K562 (cell line): ENCODE measurements around the gene CCDC34. TPM values are rescaled to one million over a fixed set of nuclear protein-coding genes. Genes with fewer than 3 reads are reported as not detected.

Source experiments
- ATAC-seq: fragments of 200-7000 bp; cut with Tn5 transposase; 3 replicates; pipeline ENCODE4 v1.9.1; 2020; ENCODE audit warnings: moderate library complexity
- BruUV-seq: library from RNA; stranded (reverse); fragments of 400-500 nt; replicated peaks from 2 replicates; lab custom pipeline; 2021; lab: Mats Ljungman, UMichigan
- CTCF ChIA-PET: fragments of 300-600 bp; formaldehyde crosslinking; extraction: SDS; loops from one replicate; lab custom pipeline; 2021; ENCODE audit warnings: low intra/inter-chr PET ratio; lab: Yijun Ruan, JAX
- POLR2A ChIA-PET: fragments of 300-600, 350-650 bp; sonication (Branson Sonifier 250); formaldehyde crosslinking; extraction: SDS; loops from one replicate; lab custom pipeline; 2021; ENCODE audit warnings: antibody characterized with exemption, inconsistent platforms; lab: Yijun Ruan, JAX
- DNase-seq, 4 experiments: peaks; one replicate each; pipeline versions ENCODE4 v3.0.0 to v3.0.0-alpha.2; 2011 to 2018; ENCODE audit warnings: low spot score in 3 of 4, mixed read lengths in 3 of 4; ENCODE audit errors: extremely low read depth in 1 of 4
- FAIRE-seq: peaks from 2 replicates; lab custom pipeline; 2011; peaks lifted over from hg19 to GRCh38; lab: Jason Lieb, UNC
- H2AFZ ChIP-seq: 2 replicates; pipeline ENCODE4 v1.6.0; 2011; ENCODE audit warnings: low read depth, low read length, control low read depth, inconsistent platforms
- H3K27ac ChIP-seq: fragments of 200-600 bp; 3 replicates; pipeline ENCODE4 v1.8.0; 2011; ENCODE audit warnings: low read depth, mild to moderate bottlenecking, control low read depth, inconsistent platforms, low read length, moderate library complexity, mixed read lengths; ENCODE audit errors: extremely low read depth
- H3K27me3 ChIP-seq, 2 experiments: fragments of 300-600 bp in 1 of 2; 2 replicates in 1 of 2; 3 replicates in 1 of 2; pipeline versions ENCODE4 v1.6.0 to v1.8.0; 2011; ENCODE audit warnings: inconsistent platforms in 2 of 2, low read length in 2 of 2, mild to moderate bottlenecking in 1 of 2, mixed read lengths in 1 of 2, moderate library complexity in 1 of 2; ENCODE audit not compliant: control insufficient read depth in 2 of 2, insufficient read depth in 2 of 2
- H3K36me3 ChIP-seq: fragments of 300-600 bp; 3 replicates; pipeline ENCODE4 v1.8.0; 2011; ENCODE audit warnings: mild to moderate bottlenecking, low read length, inconsistent platforms; ENCODE audit not compliant: control insufficient read depth, insufficient read depth
- H3K4me1 ChIP-seq, 2 experiments: fragments of 200-600 bp in 1 of 2; replicated peaks in 1 of 2; 2 replicates in 1 of 2; 3 replicates in 1 of 2; pipeline versions ENCODE4 v1.5.1 to v1.8.0; 2011; ENCODE audit warnings: inconsistent platforms in 2 of 2, low read length in 2 of 2, mild to moderate bottlenecking in 1 of 2, mixed read lengths in 1 of 2, moderate library complexity in 1 of 2; ENCODE audit not compliant: control insufficient read depth in 2 of 2, insufficient read depth in 2 of 2
- H3K4me2 ChIP-seq: 2 replicates; pipeline ENCODE4 v1.6.1; 2011; ENCODE audit warnings: low read length, control low read depth, inconsistent platforms, mixed read lengths; ENCODE audit not compliant: insufficient read depth
- H3K4me3 ChIP-seq: fragments of 200-600 bp; sonication (generic), shearing (Covaris generic); 2 replicates; pipeline ENCODE4 v1.5.1; 2016; ENCODE audit warnings: control low read depth, inconsistent platforms
- H3K79me2 ChIP-seq: fragments of 200-600 bp; 3 replicates; pipeline ENCODE4 v1.8.0; 2011; ENCODE audit warnings: low read length, inconsistent platforms; ENCODE audit not compliant: control insufficient read depth, insufficient read depth
- H3K9ac ChIP-seq, 2 experiments: 2 replicates each; pipeline versions ENCODE4 v1.6.0 to v1.6.1; 2011; ENCODE audit warnings: low read depth in 2 of 2, low read length in 2 of 2, control low read depth in 1 of 2, inconsistent platforms in 1 of 2, mild to moderate bottlenecking in 1 of 2, mixed read lengths in 1 of 2; ENCODE audit not compliant: insufficient read depth in 1 of 2
- H3K9me1 ChIP-seq: one replicate; pipeline ENCODE4 v1.6.0; 2011; ENCODE audit warnings: inconsistent platforms, mild to moderate bottlenecking, low read length, moderate library complexity; ENCODE audit not compliant: control insufficient read depth, insufficient read depth
- H3K9me3 ChIP-seq: replicated peaks from 2 replicates; pipeline ENCODE4 v1.5.1; 2011; ENCODE audit warnings: low read depth, low read length, inconsistent platforms; ENCODE audit not compliant: control insufficient read depth, insufficient read depth
- H4K20me1 ChIP-seq: replicated peaks from 2 replicates; pipeline ENCODE4 v1.6.1; 2011; ENCODE audit warnings: low read length, inconsistent platforms, mixed read lengths; ENCODE audit not compliant: control insufficient read depth, insufficient read depth
- ESRRB ChIP-seq: fragments of 250-450 bp; sonication (Bioruptor Pico); IDR thresholded peaks from 2 replicates; pipeline ENCODE4 v1.5.0; 2020; ENCODE audit warnings: mild to moderate bottlenecking, moderate library complexity, borderline replicate concordance
- ETV5 ChIP-seq: sonication (generic); formaldehyde crosslinking; IDR thresholded peaks from 2 replicates; pipeline ENCODE4 v1.4.0; 2020; ENCODE audit warnings: low read depth, mild to moderate bottlenecking, missing genetic modification reagents
- FIP1L1 ChIP-seq: fragments of 200-400 bp; formaldehyde crosslinking; IDR thresholded peaks from 2 replicates; pipeline ENCODE4 v1.6.1; 2018; ENCODE audit warnings: mild to moderate bottlenecking, low read depth, low read length; ENCODE audit not compliant: poor library complexity, severe bottlenecking
- HMG20B ChIP-seq: fragments of 250-450 bp; sonication (Bioruptor Pico); IDR thresholded peaks from 2 replicates; pipeline ENCODE4 v1.5.0; 2021; ENCODE audit warnings: mild to moderate bottlenecking
- LEF1 ChIP-seq: fragments of 450-650 bp; IDR thresholded peaks from 2 replicates; pipeline ENCODE4 v1.6.1; 2016; ENCODE audit warnings: mild to moderate bottlenecking
- MYNN ChIP-seq, 2 experiments: sonication (generic); formaldehyde crosslinking in 1 of 2; IDR thresholded peaks; 2 replicates each; pipeline versions ENCODE4 v1.5.0 to v1.6.1; 2016 to 2020; ENCODE audit warnings: antibody characterized with exemption in 1 of 2, missing genetic modification reagents in 1 of 2
- SNIP1 ChIP-seq: fragments of 450-650 bp; IDR thresholded peaks from 2 replicates; pipeline ENCODE4 v1.7.1; 2017; ENCODE audit warnings: low read depth, mild to moderate bottlenecking
- SREBF1 ChIP-seq: fragments of 150-350 bp; IDR thresholded peaks from 2 replicates; pipeline ENCODE4 v1.6.1; 2014; ENCODE audit warnings: antibody characterized with exemption, low read depth, low read length, borderline replicate concordance
- WGBS: fragments of 100-300 bp; shearing (Covaris generic); methylation state at CpG from one replicate; pipeline ENCODE4 v1.1.6; 2016; ENCODE audit warnings: low coverage, mixed read lengths; ENCODE audit not compliant: insufficient coverage; ENCODE audit errors: missing lambda C conversion rate; 5-methylcytosine and 5-hydroxymethylcytosine counted together
- in situ Hi-C: fragments of 300-500 bp; cut with MboI; formaldehyde crosslinking; loops from 4 replicates; pipeline ENCODE4 v1.15.0; 2018; ENCODE audit warnings: inconsistent platforms, mixed read lengths
- intact Hi-C: fragments of 100-400 bp; cut with micrococcal nuclease; formaldehyde crosslinking; loops from 2 replicates; pipeline ENCODE4 v1.14.2; 2022
- polyA plus RNA-seq, 8 experiments: library from polyadenylated mRNA; depleted of rRNA in 4 of 8; stranded (reverse) in 5 of 8; unstranded in 3 of 8; fragments of >200 nt; fragmentation: Nextera tagmentation in 2 of 8; fragmentation: Illumina TruSeq in 1 of 8; extraction: Ambion mirVana in 2 of 8; extraction: Trizol in 1 of 8; gene quantifications; 2 replicates each; pipeline versions ENCODE4 v1.2.1 to v1.2.3, GENCODE V29; 2011 to 2014; ENCODE audit warnings: inconsistent platforms in 1 of 8, missing spikeins in 1 of 8
- total RNA-seq, 7 experiments: library from RNA; depleted of rRNA in 6 of 7; stranded (reverse); fragments of >200 nt in 6 of 7; fragmentation: Illumina TruSeq in 2 of 7; extraction: Trizol in 2 of 7; gene quantifications; 2 replicates each; pipeline versions ENCODE4 v1.2.1 to v1.2.3, GENCODE V29; 2011 to 2021; ENCODE audit warnings: low replicate concordance in 1 of 7
- TF ChIP-seq, protein P1 (sequence below): sonication (generic); formaldehyde crosslinking; IDR thresholded peaks from 2 replicates; pipeline ENCODE4 v1.9.0; 2022; ENCODE audit warnings: mild to moderate bottlenecking, missing genetic modification reagents
- TF ChIP-seq, protein P2 (sequence below): sonication (generic); formaldehyde crosslinking; IDR thresholded peaks from 2 replicates; pipeline ENCODE4 v1.8.0; 2022; ENCODE audit warnings: mild to moderate bottlenecking, missing genetic modification reagents

CCDC34 gene
- total and polyA plus RNA-seq, 9 of the 15 experiments (the other 6 are each of a cell fraction or from before 2014, with no cell fraction given), result 6.2 to 42.0 (median 15.7) TPM

DNA sequence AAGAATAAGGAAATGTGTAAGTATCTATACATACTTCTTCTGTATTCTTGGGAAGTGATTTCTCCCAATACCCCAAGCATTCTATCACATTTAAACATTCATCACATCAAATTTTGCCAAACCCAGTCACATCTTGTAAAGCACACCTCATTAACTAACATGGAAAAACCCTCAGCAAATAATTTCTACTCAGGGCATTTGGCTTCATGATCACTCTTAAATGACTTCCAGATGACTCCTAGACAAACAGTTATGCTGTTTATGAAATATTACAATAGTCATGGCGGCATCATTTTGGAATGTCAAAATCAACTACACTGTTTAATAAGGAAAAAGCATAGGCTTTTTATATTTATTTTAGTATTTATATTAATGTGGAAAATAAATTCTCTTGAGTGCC lies 47.3 kb upstream of the CCDC34 start:
- TF ChIP-seq, protein P1, sequence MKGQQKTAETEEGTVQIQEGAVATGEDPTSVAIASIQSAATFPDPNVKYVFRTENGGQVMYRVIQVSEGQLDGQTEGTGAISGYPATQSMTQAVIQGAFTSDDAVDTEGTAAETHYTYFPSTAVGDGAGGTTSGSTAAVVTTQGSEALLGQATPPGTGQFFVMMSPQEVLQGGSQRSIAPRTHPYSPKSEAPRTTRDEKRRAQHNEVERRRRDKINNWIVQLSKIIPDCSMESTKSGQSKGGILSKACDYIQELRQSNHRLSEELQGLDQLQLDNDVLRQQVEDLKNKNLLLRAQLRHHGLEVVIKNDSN, result no peak
- TF ChIP-seq SREBF1, result no peak
- TF ChIP-seq ETV5 (CRISPR knock-in tag), result no peak
- TF ChIP-seq LEF1, result no peak
- no peak for TF ChIP-seq SNIP1
- no peak for TF ChIP-seq HMG20B (CRISPR knock-in tag)
- TF ChIP-seq MYNN (IDR thresholded peaks at IDR 0.05), result no peak
- TF ChIP-seq MYNN (CRISPR knock-in tag; IDR thresholded peaks at IDR 0.05), result no peak
- TF ChIP-seq FIP1L1, result no peak
- TF ChIP-seq, protein P2, sequence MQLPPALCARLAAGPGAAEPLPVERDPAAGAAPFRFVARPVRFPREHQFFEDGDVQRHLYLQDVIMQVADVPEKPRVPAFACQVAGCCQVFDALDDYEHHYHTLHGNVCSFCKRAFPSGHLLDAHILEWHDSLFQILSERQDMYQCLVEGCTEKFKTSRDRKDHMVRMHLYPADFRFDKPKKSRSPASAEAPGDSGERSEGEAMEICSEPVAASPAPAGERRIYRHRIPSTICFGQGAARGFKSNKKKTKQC (CRISPR knock-in tag), result no peak
- TF ChIP-seq ESRRB (CRISPR knock-in tag), result no peak
- TF ChIP-seq, all 486 proteins: peak for 0
- H3K36me3 ChIP-seq, result no peaks in the 10 kb centered on the region; the same call in 1 of the 3 replicates
- no peak overlapping the region for H3K9ac ChIP-seq
- POLR2A ChIA-PET, result no interaction called here
- H3K27me3 ChIP-seq, result no peaks in the 10 kb centered on the region
- CTCF ChIA-PET, result no interaction called here
- H3K4me1 ChIP-seq, result peaks cover 5 to 58% of the 10 kb centered on the region in 2 experiments
- intact Hi-C loops (no loop called here), in situ Hi-C loops (no loop called here)
- H3K4me3 ChIP-seq, result no peak overlapping the region
- no TSS peak for BruUV-seq
- DNase-seq (no peak), FAIRE-seq (no peak), ATAC-seq (no peak)
- H4K20me1 ChIP-seq, result no peaks in the 10 kb centered on the region
- WGBS, result 88% methylated on average over 1 of the region's 1 CpG
- H3K27ac ChIP-seq, result no peak overlapping the region
- no peak overlapping the region for H2AFZ ChIP-seq
- 0 out of 3 replicates have a peak, but pooled peaks cover 7% of the 10 kb centered on the region for H3K79me2 ChIP-seq
- H3K4me2 ChIP-seq, result no peak overlapping the region
- no peaks in the 10 kb centered on the region for H3K9me3 ChIP-seq
- no peaks in the 10 kb centered on the region for H3K9me1 ChIP-seq
